ENCODE results near the gene PLD5. TPM values are rescaled to one million over a fixed set of nuclear protein-coding genes. Genes with fewer than 3 reads are reported as not detected.

Gene PLD5
- total and polyA plus RNA-seq, 11 donors: 0.05 to 0.96 (median 0.21) TPM; not detected in 2

- DNase-seq: no peak
- TF ChIP-seq, protein P1, sequence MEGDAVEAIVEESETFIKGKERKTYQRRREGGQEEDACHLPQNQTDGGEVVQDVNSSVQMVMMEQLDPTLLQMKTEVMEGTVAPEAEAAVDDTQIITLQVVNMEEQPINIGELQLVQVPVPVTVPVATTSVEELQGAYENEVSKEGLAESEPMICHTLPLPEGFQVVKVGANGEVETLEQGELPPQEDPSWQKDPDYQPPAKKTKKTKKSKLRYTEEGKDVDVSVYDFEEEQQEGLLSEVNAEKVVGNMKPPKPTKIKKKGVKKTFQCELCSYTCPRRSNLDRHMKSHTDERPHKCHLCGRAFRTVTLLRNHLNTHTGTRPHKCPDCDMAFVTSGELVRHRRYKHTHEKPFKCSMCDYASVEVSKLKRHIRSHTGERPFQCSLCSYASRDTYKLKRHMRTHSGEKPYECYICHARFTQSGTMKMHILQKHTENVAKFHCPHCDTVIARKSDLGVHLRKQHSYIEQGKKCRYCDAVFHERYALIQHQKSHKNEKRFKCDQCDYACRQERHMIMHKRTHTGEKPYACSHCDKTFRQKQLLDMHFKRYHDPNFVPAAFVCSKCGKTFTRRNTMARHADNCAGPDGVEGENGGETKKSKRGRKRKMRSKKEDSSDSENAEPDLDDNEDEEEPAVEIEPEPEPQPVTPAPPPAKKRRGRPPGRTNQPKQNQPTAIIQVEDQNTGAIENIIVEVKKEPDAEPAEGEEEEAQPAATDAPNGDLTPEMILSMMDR (IDR thresholded peaks at IDR 0.05): no peak
- TF ChIP-seq POLR2A (IDR thresholded peaks at IDR 0.05): no peak
- no peaks in the 10 kb centered on the region for H3K36me3 ChIP-seq
- H3K4me1 ChIP-seq: no peaks in the 10 kb centered on the region
- H3K27ac ChIP-seq: no peak overlapping the region
- no peak for ATAC-seq
- no peak overlapping the region for H3K4me3 ChIP-seq
- WGBS, 4 donors: 60 to 72% (median 67%) methylated on average over 6 of the region's 6 CpGs
- H3K9me3 ChIP-seq: no peaks in the 10 kb centered on the region
- no peaks in the 10 kb centered on the region for H3K27me3 ChIP-seq
- intact Hi-C loops (cut with DNase I): no loop called here
Observed at GRCh38 chr1:242139442-242139841, 385.1 kb downstream of the PLD5 start.

DNA sequence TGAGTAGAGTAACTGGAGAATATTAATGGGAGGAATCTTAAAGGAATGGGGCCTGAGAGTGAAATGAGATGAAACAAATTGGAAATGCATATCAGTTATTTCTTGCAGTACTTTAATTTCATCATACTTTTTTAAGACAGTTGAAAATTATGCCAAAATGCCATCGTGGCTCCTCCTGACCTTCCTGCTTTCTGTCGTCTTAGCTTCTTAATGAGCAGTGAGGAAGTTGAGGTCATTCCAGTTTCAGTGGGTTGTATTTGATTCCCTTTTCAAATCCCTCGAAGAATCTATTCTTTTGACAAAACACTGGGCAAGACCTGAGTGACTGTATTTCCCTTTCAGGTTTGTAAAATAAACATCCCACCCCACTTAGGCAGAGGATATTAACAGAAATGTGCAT, 390.7 kb downstream of the PLD5 start:
- intact Hi-C loops (cut with DNase I): no loop called here
- H3K36me3 ChIP-seq: no peaks in the 10 kb centered on the region
- DNase-seq (no peak), ATAC-seq (no peak)
- no peak overlapping the region for H3K27ac ChIP-seq
- H3K9me3 ChIP-seq: peaks cover 0 to 10% (median 0%) of the 10 kb centered on the region in 12 donors
- no peak overlapping the region for H3K4me3 ChIP-seq
- H3K4me1 ChIP-seq: no peaks in the 10 kb centered on the region
- TF ChIP-seq, protein P1 (IDR thresholded peaks at IDR 0.05): no peak
- TF ChIP-seq POLR2A (IDR thresholded peaks at IDR 0.05): no peak
- H3K27me3 ChIP-seq: no peaks in the 10 kb centered on the region
- 43 to 52% (median 49%) methylated on average over 3 of the region's 3 CpGs for WGBS, 4 donors

GRCh38 chr1:242133351-242133750, 391.1 kb downstream of the PLD5 start:
- H3K4me1 ChIP-seq: no peaks in the 10 kb centered on the region
- peaks cover 0 to 10% (median 0%) of the 10 kb centered on the region in 12 donors for H3K9me3 ChIP-seq
- no peak overlapping the region for H3K27ac ChIP-seq
- 93 to 98% (median 94%) methylated on average over 1 of the region's 1 CpG for whole genome bisulfite sequencing, 4 donors
- TF ChIP-seq, protein P1 (IDR thresholded peaks at IDR 0.05): no peak
- TF ChIP-seq POLR2A (IDR thresholded peaks at IDR 0.05): no peak
- no peak overlapping the region for H3K4me3 ChIP-seq
- H3K36me3 ChIP-seq: no peaks in the 10 kb centered on the region
- ATAC-seq (no peak), DNase-seq (no peak)
- intact Hi-C loops (cut with DNase I): no loop called here
- no peaks in the 10 kb centered on the region for H3K27me3 ChIP-seq

DNA sequence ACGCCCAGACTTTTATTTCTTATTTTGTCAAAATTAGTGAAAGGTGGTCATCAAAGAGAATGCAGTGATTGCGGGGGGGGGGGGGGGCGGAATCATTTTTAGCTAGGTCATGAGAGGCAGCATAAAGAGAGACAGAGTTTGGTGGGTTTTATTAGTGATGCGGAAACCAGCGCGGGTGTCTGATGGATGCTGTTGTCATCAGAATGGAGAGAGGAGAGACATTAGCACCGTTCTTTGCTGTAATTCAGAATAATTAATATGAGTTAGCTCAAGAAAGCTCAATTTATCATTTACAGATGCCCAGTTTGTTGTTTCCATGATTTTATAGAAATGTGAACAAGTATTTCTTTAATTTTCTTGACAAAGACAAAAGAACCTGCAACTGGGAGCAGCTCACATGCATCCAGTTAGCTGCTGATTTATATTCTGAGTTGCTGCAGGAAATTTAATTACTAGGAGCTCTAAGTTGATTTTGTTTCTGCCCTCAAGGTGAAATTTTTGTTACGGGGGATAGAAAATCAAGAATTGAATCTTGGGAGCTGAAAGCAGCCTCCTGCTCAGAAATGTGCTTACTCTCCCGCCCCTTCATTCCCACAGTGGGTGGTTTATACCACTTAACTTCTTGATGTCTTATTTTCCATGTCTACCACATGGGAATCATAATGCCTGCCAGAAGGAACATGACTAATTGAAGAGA, 392.2 kb downstream of the PLD5 start:
- Histone ChIP-seq H3K9me3 (peaks cover 0 to 10% (median 0%) of the 10 kb centered on the region in 12 donors), H3K27ac (no peak overlapping the region), H3K27me3 (no peaks in the 10 kb centered on the region), H3K4me3 (no peak overlapping the region), H3K36me3 (no peaks in the 10 kb centered on the region), H3K4me1 (no peaks in the 10 kb centered on the region)
- intact Hi-C loops (cut with DNase I): no loop called here
- WGBS, 4 donors: 84 to 85% (median 84%) methylated on average over 9 of the region's 9 CpGs
- TF ChIP-seq, protein P1 (IDR thresholded peaks at IDR 0.05): no peak
- TF ChIP-seq POLR2A (IDR thresholded peaks at IDR 0.05): no peak
- no peak for DNase-seq
- ATAC-seq: no peak
